GM21360 (cell line): ENCODE results near the gene ZNF316.

Source experiments
- ATAC-seq: cut with Tn5 transposase; IDR thresholded peaks from one replicate; pipeline ENCODE4 v1.9.1; 2021; ENCODE audit warnings: mild to moderate bottlenecking, moderate library complexity; ENCODE audit not compliant: unreplicated experiment

Gene ZNF316

DNA sequence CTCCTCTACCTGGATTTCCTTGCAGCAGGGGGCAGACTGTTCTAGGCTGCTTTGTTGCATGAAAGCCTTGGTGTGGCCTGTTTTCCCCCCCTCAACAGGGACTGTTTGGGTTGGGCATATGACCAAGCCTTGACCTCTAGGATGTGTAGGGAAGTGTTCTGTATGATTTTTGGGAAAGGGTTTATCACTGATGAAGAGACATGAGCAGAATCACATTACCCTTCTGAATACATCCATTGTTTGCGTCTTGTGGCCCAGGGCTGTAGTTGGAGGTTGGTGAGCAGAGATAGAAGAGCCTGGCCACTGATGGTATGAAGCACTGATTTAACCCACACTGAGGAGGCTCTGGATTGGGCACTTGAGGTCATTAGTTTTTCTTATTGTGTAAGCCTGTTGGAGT is 43.0 kb downstream of the ZNF316 start:
- no peak for ATAC-seq

DNA sequence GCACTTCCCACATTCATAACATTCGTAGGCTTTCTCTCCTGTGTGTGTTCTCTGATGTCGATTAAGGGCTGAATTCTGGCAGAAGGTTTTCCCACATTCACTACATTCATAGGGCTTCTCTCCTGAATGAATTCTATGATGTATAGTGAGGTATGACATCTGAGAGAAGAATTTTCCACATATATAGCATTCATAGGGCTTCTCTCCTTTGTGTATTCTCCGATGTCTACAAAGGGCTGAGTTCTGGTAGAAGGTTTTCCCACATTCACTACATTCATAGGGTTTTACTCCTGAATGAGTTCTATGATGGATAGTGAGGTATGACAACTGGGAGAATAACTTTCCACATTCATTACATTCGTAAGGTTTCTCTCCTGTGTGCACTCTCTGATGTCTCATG is 54.0 kb downstream of the ZNF316 start:
- ATAC-seq: no peak

DNA sequence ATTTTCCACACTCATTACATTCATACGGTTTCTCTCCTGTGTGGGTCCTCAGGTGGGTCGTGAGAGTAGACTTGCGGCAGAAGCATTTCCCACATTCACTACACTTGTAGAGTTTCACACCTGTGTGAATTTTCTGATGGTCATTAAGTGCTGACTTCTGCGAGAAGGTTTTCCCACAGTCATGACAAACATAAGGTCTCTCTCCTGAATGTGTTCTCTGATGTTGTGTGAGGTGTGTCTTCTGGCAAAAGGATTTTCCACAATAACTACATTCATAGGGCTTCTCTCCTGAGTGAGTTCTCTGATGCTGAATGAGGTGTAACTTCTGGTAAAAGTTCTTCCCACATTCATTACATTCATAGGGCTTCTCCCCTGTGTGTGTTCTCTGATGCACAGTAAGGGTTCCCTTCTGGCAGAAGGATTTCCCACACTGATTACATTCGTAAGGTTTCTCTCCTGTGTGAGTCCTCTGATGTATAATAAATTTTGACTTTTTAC is 54.5 kb downstream of the ZNF316 start:
- ATAC-seq: no peak

DNA sequence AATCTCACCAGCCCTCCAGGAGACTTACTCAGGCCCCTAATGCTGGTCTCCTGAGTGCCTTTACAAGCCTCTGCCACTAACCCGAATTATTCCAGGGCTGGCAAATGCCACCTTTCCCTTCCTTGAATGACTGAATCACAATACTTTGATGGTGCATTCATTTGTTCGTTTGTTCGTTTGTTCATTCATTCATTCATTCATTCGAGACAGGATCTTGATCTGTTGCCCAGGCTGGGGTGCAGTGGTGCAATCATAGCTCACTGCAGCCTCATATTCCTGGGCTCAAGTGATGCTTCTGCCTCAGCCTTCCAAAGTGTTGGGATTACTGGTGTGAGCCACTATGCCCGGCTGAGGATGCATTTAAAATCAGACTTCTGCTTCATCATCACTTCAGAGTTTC is 63.7 kb downstream of the ZNF316 start:
- no peak for ATAC-seq

DNA sequence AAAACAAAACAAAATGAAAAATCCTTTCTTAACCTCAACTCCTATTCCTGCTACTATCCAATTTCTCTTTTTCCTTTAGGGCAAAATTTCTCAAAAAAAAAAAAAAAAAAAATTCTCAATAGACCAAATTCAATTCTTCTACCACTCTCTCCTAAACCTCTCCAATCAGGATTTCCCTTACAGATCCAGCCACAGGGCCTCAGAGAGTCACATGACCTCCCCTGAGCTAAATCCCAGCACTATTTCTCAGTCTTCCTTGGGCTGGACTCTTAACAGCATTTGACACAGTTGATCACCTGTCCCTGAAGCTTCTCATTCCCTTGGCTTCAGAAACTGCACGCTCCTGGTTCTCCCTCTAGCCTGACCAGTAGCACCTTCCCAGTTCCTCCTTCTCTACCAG is 64.7 kb downstream of the ZNF316 start:
- no peak for ATAC-seq
